HepG2 (cell line): ENCODE results near the gene FUT3. TPM values are rescaled to one million over a fixed set of nuclear protein-coding genes. Genes with fewer than 3 reads are reported as not detected.

Experiments used
- ATAC-seq: fragments of 200-7000 bp; cut with Tn5 transposase; 3 replicates; pipeline ENCODE4 v1.9.1; 2020; ENCODE audit warnings: mild to moderate bottlenecking, moderate library complexity
- BruUV-seq: library from RNA; stranded (reverse); fragments of 400-500 nt; replicated peaks from 2 replicates; lab custom pipeline; 2021; lab: Mats Ljungman, UMichigan
- CTCF ChIA-PET: fragments of 300-600 bp; formaldehyde crosslinking; extraction: SDS; loops from one replicate; lab custom pipeline; 2021; ENCODE audit warnings: low total read pairs, inconsistent platforms, low intra/inter-chr PET ratio; lab: Yijun Ruan, JAX
- POLR2A ChIA-PET: fragments of 350-600 bp; sonication (Branson Sonifier 250); formaldehyde crosslinking; loops from one replicate; lab custom pipeline; 2020; ENCODE audit warnings: antibody characterized with exemption, inconsistent platforms; lab: Yijun Ruan, JAX
- DNase-seq: peaks from one replicate; pipeline ENCODE4 v3.0.0-alpha.2; 2015; ENCODE audit warnings: low spot score
- FAIRE-seq: peaks from 3 replicates; lab custom pipeline; 2011; peaks lifted over from hg19 to GRCh38; lab: Jason Lieb, UNC
- H2AFZ ChIP-seq: one replicate; pipeline ENCODE4 v1.6.1; 2011; ENCODE audit warnings: low read length, inconsistent platforms
- H3K27ac ChIP-seq: fragments of 300-600 bp; 3 replicates; pipeline ENCODE4 v1.8.0; 2011; ENCODE audit warnings: mixed run types, mild to moderate bottlenecking, mixed read lengths, low read length, inconsistent platforms; ENCODE audit not compliant: insufficient read depth; ENCODE audit errors: extremely low read length
- H3K27me3 ChIP-seq, 2 experiments: fragments of 200-600 bp in 1 of 2; 2 replicates in 1 of 2; 3 replicates in 1 of 2; pipeline versions ENCODE4 v1.6.0 to v1.8.0; 2011; ENCODE audit warnings: low read length in 2 of 2, mild to moderate bottlenecking in 2 of 2, moderate library complexity in 2 of 2, inconsistent platforms in 1 of 2; ENCODE audit not compliant: insufficient read depth in 2 of 2, control insufficient read depth in 1 of 2
- H3K36me3 ChIP-seq, 2 experiments: fragments of 200-600 bp in 1 of 2; replicated peaks in 1 of 2; 2 replicates in 1 of 2; 3 replicates in 1 of 2; pipeline versions ENCODE4 v1.5.1 to v1.8.0; 2011; ENCODE audit warnings: low read length in 2 of 2, inconsistent platforms in 1 of 2; ENCODE audit not compliant: insufficient read depth in 2 of 2, control insufficient read depth in 1 of 2
- H3K4me1 ChIP-seq: 2 replicates; pipeline ENCODE4 v1.5.1; 2012; ENCODE audit warnings: low read length, inconsistent platforms; ENCODE audit not compliant: insufficient read depth
- H3K4me2 ChIP-seq: 2 replicates; pipeline ENCODE4 v1.6.0; 2011; ENCODE audit warnings: low read depth, low read length, inconsistent platforms
- H3K4me3 ChIP-seq, 3 experiments: fragments of 200-600 bp in 1 of 3; sonication (generic), shearing (Covaris generic) in 1 of 3; replicated peaks in 1 of 3; 2 replicates each; pipeline ENCODE4 v1.5.1; 2011 to 2016; ENCODE audit warnings: low read length in 3 of 3, inconsistent platforms in 2 of 3, low read depth in 2 of 3, mild to moderate bottlenecking in 2 of 3, control low read depth in 1 of 3, mixed read lengths in 1 of 3; ENCODE audit not compliant: insufficient read depth in 1 of 3
- H3K79me2 ChIP-seq: one replicate; pipeline ENCODE4 v1.6.1; 2011; ENCODE audit warnings: low read length, inconsistent platforms; ENCODE audit not compliant: insufficient read depth
- H3K9ac ChIP-seq: 2 replicates; pipeline ENCODE4 v1.6.0; 2011; ENCODE audit warnings: mild to moderate bottlenecking, low read depth, low read length, inconsistent platforms; ENCODE audit not compliant: insufficient read depth
- H3K9me3 ChIP-seq: 2 replicates; pipeline ENCODE4 v1.5.1; 2012; ENCODE audit warnings: mild to moderate bottlenecking, low read length
- H4K20me1 ChIP-seq: 2 replicates; pipeline ENCODE4 v1.6.0; 2011; ENCODE audit warnings: inconsistent platforms, mild to moderate bottlenecking, low read length, moderate library complexity; ENCODE audit not compliant: insufficient read depth
- ATRX ChIP-seq: sonication (generic); formaldehyde crosslinking; IDR thresholded peaks from 2 replicates; pipeline ENCODE4 v1.4.0; 2020; ENCODE audit warnings: missing genetic modification reagents, borderline replicate concordance
- BHLHE40 ChIP-seq: IDR thresholded peaks from 2 replicates; pipeline ENCODE4 v1.6.1; 2011; ENCODE audit warnings: low read length, improper control_type of control experiment
- CHD4 ChIP-seq: fragments of 200-600 bp; sonication (generic); IDR thresholded peaks from 2 replicates; pipeline ENCODE4 v1.7.0; 2017; ENCODE audit warnings: mild to moderate bottlenecking, low read length, borderline replicate concordance
- ELF1 ChIP-seq: sonication (generic); formaldehyde crosslinking; IDR thresholded peaks from 2 replicates; pipeline ENCODE4 v1.4.0; 2020; ENCODE audit warnings: missing genetic modification reagents
- ERF ChIP-seq: IDR thresholded peaks from 2 replicates; pipeline ENCODE4 v1.6.1; 2018; ENCODE audit warnings: missing biosample characterization, missing genetic modification reagents
- FOXC1 ChIP-seq: sonication (generic); formaldehyde crosslinking; IDR thresholded peaks from 2 replicates; pipeline ENCODE4 v1.8.0; 2022; ENCODE audit warnings: mild to moderate bottlenecking, missing genetic modification reagents, borderline replicate concordance
- GZF1 ChIP-seq: sonication (generic); formaldehyde crosslinking; IDR thresholded peaks from 2 replicates; pipeline ENCODE4 v1.5.1; 2020; ENCODE audit warnings: mild to moderate bottlenecking, missing genetic modification reagents
- HBP1 ChIP-seq: IDR thresholded peaks from 2 replicates; pipeline ENCODE4 v1.6.1; 2016; ENCODE audit warnings: low read depth, control low read depth
- JUND ChIP-seq: sonication (generic); formaldehyde crosslinking; IDR thresholded peaks from 2 replicates; pipeline ENCODE4 v1.8.0; 2022; ENCODE audit warnings: mild to moderate bottlenecking, missing genetic modification reagents
- KAT2B ChIP-seq: fragments of 150-350 bp; IDR thresholded peaks from 2 replicates; pipeline ENCODE4 v1.6.1; 2014; ENCODE audit warnings: low read depth, low read length, borderline replicate concordance
- MXD3 ChIP-seq: IDR thresholded peaks from 2 replicates; pipeline ENCODE4 v1.6.1; 2016; ENCODE audit warnings: mild to moderate bottlenecking, missing biosample characterization, missing genetic modification reagents
- PLSCR1 ChIP-seq: sonication (generic); formaldehyde crosslinking; IDR thresholded peaks from 2 replicates; pipeline ENCODE4 v1.5.0; 2020; ENCODE audit warnings: missing genetic modification reagents, mild to moderate bottlenecking, borderline replicate concordance
- SATB2 ChIP-seq: sonication (generic); formaldehyde crosslinking; IDR thresholded peaks from 2 replicates; pipeline ENCODE4 v1.5.0; 2020; ENCODE audit warnings: missing genetic modification reagents
- SSRP1 ChIP-seq: IDR thresholded peaks from 2 replicates; pipeline ENCODE4 v1.6.1; 2016; ENCODE audit warnings: control low read depth
- YY1 ChIP-seq: IDR thresholded peaks from 2 replicates; pipeline ENCODE4 v1.6.1; 2011; ENCODE audit warnings: low read length, low read depth, moderate library complexity, mild to moderate bottlenecking; ENCODE audit not compliant: insufficient read depth, insufficient replicate concordance
- ZBTB26 ChIP-seq: IDR thresholded peaks from 2 replicates; pipeline ENCODE4 v1.6.1; 2016; ENCODE audit warnings: missing compliant biosample characterization, missing genetic modification reagents, borderline replicate concordance
- ZNF12 ChIP-seq: sonication (generic); formaldehyde crosslinking; IDR thresholded peaks from 2 replicates; pipeline ENCODE4 v1.5.0; 2020; ENCODE audit warnings: missing genetic modification reagents
- ZNF143 ChIP-seq: sonication (generic); formaldehyde crosslinking; IDR thresholded peaks from 2 replicates; pipeline ENCODE4 v1.4.0; 2020; ENCODE audit warnings: missing genetic modification reagents
- ZNF567 ChIP-seq: sonication (generic); formaldehyde crosslinking; IDR thresholded peaks from 2 replicates; pipeline ENCODE4 v1.8.1; 2023; ENCODE audit warnings: mild to moderate bottlenecking, missing genetic modification reagents, borderline replicate concordance
- ZNF674 ChIP-seq: sonication (generic); formaldehyde crosslinking; IDR thresholded peaks from 2 replicates; pipeline ENCODE4 v1.5.0; 2020; ENCODE audit warnings: low read depth, mild to moderate bottlenecking, missing genetic modification reagents
- ZNF761 ChIP-seq: sonication (generic); formaldehyde crosslinking; conservative IDR thresholded peaks from 2 replicates; pipeline ENCODE4 v1.4.0; 2020; ENCODE audit warnings: mild to moderate bottlenecking, missing genetic modification reagents
- WGBS: methylation state at CpG from one replicate; pipeline ENCODE4 v1.1.6; 2017; ENCODE audit warnings: low lambda C conversion rate; 5-methylcytosine and 5-hydroxymethylcytosine counted together
- in situ Hi-C: cut with HindIII; loops from 2 replicates; pipeline ENCODE4 v1.10.0; 2017; ENCODE audit warnings: low pct_unique_long_range_greater_than_20kb; ENCODE audit not compliant: extremely low pct_ligation_motif_present
- intact Hi-C: fragments of 100-400 bp; cut with micrococcal nuclease; formaldehyde crosslinking; loops from one replicate; pipeline ENCODE4 v1.10.0; 2022; ENCODE audit not compliant: unreplicated experiment
- polyA plus RNA-seq, 8 experiments: library from polyadenylated mRNA; depleted of rRNA in 3 of 8; stranded (reverse) in 7 of 8; unstranded in 1 of 8; fragments of >200 nt; fragmentation: Illumina TruSeq in 4 of 8; extraction: Trizol in 4 of 8; gene quantifications; 2 replicates each; pipeline versions ENCODE4 v1.2.1 to v1.2.3, GENCODE V29; 2011 to 2016; ENCODE audit warnings: low read depth in 4 of 8, missing spikeins in 1 of 8, mixed read lengths in 1 of 8; ENCODE audit not compliant: insufficient read depth in 1 of 8
- total RNA-seq, 5 experiments: library from RNA; depleted of rRNA; stranded (reverse); fragments of >200 nt; fragmentation: Illumina TruSeq; extraction: Trizol; gene quantifications; 2 replicates each; pipeline ENCODE4 v1.2.3, GENCODE V29; 2016; ENCODE audit warnings: low read depth in 1 of 5

The FUT3 gene
- total and polyA plus RNA-seq, 2 of the 13 experiments (the other 11 are each of a cell fraction or from before 2014, with no cell fraction given) = 0.53 to 1.1 TPM

- FAIRE-seq (peak; percentile 90), DNase-seq (peak; percentile 59), ATAC-seq (peak; percentile 70)
- peaks cover 58% of the 10 kb centered on the region for H3K4me1 ChIP-seq
- in situ Hi-C loops (loop anchor here (5.0 kb wide), 1 partner anchor 53 kb away; no protein-coding TSS in a partner anchor), intact Hi-C loops (no loop called here)
- H4K20me1 ChIP-seq = no peaks in the 10 kb centered on the region
- H3K4me2 ChIP-seq = peak within 1 kb of the TSS; percentile 94
- H3K36me3 ChIP-seq = no peaks in the 10 kb centered on the region; a peak in 1 of 5 replicates
- H3K27ac ChIP-seq = peak within 1 kb of the TSS; percentile 80
- ChIA-PET CTCF (no interaction called here), POLR2A (interaction anchor here (0.6 to 6.5 kb wide), 12 partner anchors 10 to 64 kb away, joined by 3 to 96 read pairs (median 4); partner anchors contain the start of genes FUT3, FUT5, NDUFA11 and VMAC)
- TSS peak; percentile 63 for BruUV-seq
- no peaks in the 10 kb centered on the region; a peak in 1 of 5 replicates for H3K27me3 ChIP-seq
- 43% methylated on average over 7 of the region's 9 CpGs for WGBS
- peaks cover 13% of the 10 kb centered on the region for H3K79me2 ChIP-seq
- no peak within 1 kb of the TSS for H2AFZ ChIP-seq
- peak within 1 kb of the TSS; percentile 77 for H3K9ac ChIP-seq
- peak within 1 kb of the TSS; percentile 69 to 84 (median 75) for H3K4me3 ChIP-seq
- H3K9me3 ChIP-seq = no peaks in the 10 kb centered on the region
- no peak for TF ChIP-seq ZNF143
- TF ChIP-seq SSRP1 (CRISPR knock-in tag) = no peak
- TF ChIP-seq ZNF761 (CRISPR knock-in tag) = peak; percentile 67; the same call in 1 of the 2 replicates
- TF ChIP-seq CHD4 = peak; percentile 41; the same call in 1 of the 2 replicates
- no peak for TF ChIP-seq PLSCR1 (CRISPR knock-in tag)
- no peak for TF ChIP-seq ZNF12
- TF ChIP-seq ZNF567 (CRISPR knock-in tag) = no peak
- TF ChIP-seq SATB2 = no peak
- TF ChIP-seq JUND (CRISPR knock-in tag) = no peak
- TF ChIP-seq ERF (CRISPR knock-in tag) = peak; percentile 87
- TF ChIP-seq ATRX (CRISPR knock-in tag) = no peak
- no peak for TF ChIP-seq GZF1 (CRISPR knock-in tag)
- peak; percentile 22; the same call in 1 of the 2 replicates for TF ChIP-seq MXD3 (CRISPR knock-in tag)
- TF ChIP-seq HBP1 (CRISPR knock-in tag) = no peak
- peak; percentile 76 for TF ChIP-seq ELF1 (CRISPR knock-in tag)
- peak; percentile 23 for TF ChIP-seq YY1
- peak; percentile 51; the same call in 1 of the 2 replicates for TF ChIP-seq FOXC1 (CRISPR knock-in tag)
- TF ChIP-seq ZNF674 (CRISPR knock-in tag) = no peak
- TF ChIP-seq BHLHE40 = no peak
- no peak for TF ChIP-seq KAT2B
- peak; percentile 94 for TF ChIP-seq ZBTB26
These were observed 11.9 kb downstream of the FUT3 start, which contains the start of gene FUT6 for GRCh38 chr19:5839065-5840017. Gene FUT6, minus strand, starts transcription at chr19:5839702. Its CDS starts 7,135 bp downstream, at chr19:5832567.
